Measurements from ENCODE around the gene GPR62. TPM values are rescaled to one million over a fixed set of nuclear protein-coding genes. Genes with fewer than 3 reads are reported as not detected.
A peak's percentile ranks its signal among the peaks of the same experiment; 100 is the strongest.

The GPR62 gene
- total RNA-seq, 2 donors from 2014 or later = 0.12 to 0.82 TPM

GRCh38 chr3:51975852-51976549 lies 20.8 kb downstream of the GPR62 start:
- Histone ChIP-seq H3K27ac (peak overlapping the region; percentile 96 to 99), H3K4me3 (peak overlapping the region; percentile 54 to 73), H3K4me1 (peaks cover 0 to 25% of the 10 kb centered on the region in 2 donors), H3K9me3 (no peaks in the 10 kb centered on the region), H3K27me3 (no peaks in the 10 kb centered on the region), H3K36me3 (no peaks in the 10 kb centered on the region)
- DNase-seq (ENCODE audit: low spot score) = peak; percentile 80
- peak in 1 of 2 donors; percentile 12 for TF ChIP-seq CTCF (IDR thresholded peaks at IDR 0.05)

- TF ChIP-seq CTCF (IDR thresholded peaks at IDR 0.05) = no peak
- DNase-seq (ENCODE audit: low spot score) = no peak
- no peak overlapping the region for H3K4me3 ChIP-seq
- H3K27me3 ChIP-seq = no peaks in the 10 kb centered on the region
- H3K27ac ChIP-seq = no peak overlapping the region
- no peaks in the 10 kb centered on the region for H3K9me3 ChIP-seq
- H3K36me3 ChIP-seq = no peaks in the 10 kb centered on the region
- H3K4me1 ChIP-seq = peaks cover 0 to 33% of the 10 kb centered on the region in 2 donors
Observed at GRCh38 chr3:51977446-51978142, 22.4 kb downstream of the GPR62 start.

- peaks cover 0 to 34% of the 10 kb centered on the region in 2 donors for H3K4me1 ChIP-seq
- no peak overlapping the region for H3K27ac ChIP-seq
- no peak for DNase-seq (ENCODE audit: low spot score)
- H3K36me3 ChIP-seq = no peaks in the 10 kb centered on the region
- no peaks in the 10 kb centered on the region for H3K9me3 ChIP-seq
- no peaks in the 10 kb centered on the region for H3K27me3 ChIP-seq
- TF ChIP-seq CTCF (IDR thresholded peaks at IDR 0.05) = no peak
- H3K4me3 ChIP-seq = no peak overlapping the region
Observed at GRCh38 chr3:51978143-51978502, 22.9 kb downstream of the GPR62 start.

- Histone ChIP-seq H3K27ac (no peak overlapping the region), H3K36me3 (no peaks in the 10 kb centered on the region), H3K4me3 (no peak overlapping the region), H3K4me1 (peaks cover 0 to 31% of the 10 kb centered on the region in 2 donors), H3K27me3 (no peaks in the 10 kb centered on the region), H3K9me3 (no peaks in the 10 kb centered on the region)
- no peak for DNase-seq (ENCODE audit: low spot score)
- TF ChIP-seq CTCF (IDR thresholded peaks at IDR 0.05) = no peak
Observed at GRCh38 chr3:51980253-51980652, 25.1 kb downstream of the GPR62 start.

GRCh38 chr3:51982352-51982837 lies 27.2 kb downstream of the GPR62 start:
- peaks cover 0 to 23% of the 10 kb centered on the region in 2 donors for H3K4me1 ChIP-seq
- H3K27me3 ChIP-seq = no peaks in the 10 kb centered on the region
- no peak for DNase-seq (ENCODE audit: low spot score)
- no peaks in the 10 kb centered on the region for H3K36me3 ChIP-seq
- no peaks in the 10 kb centered on the region for H3K9me3 ChIP-seq
- peak overlapping the region; percentile 92 to 97 for H3K27ac ChIP-seq
- peak overlapping the region; percentile 50 to 68 for H3K4me3 ChIP-seq
- TF ChIP-seq CTCF (IDR thresholded peaks at IDR 0.05) = peak; percentile 22 to 43
